Hematopoietic multipotent progenitor cell treated with erythropoietin and hydrocortisone succinate and interleukin-3 and kit ligand, for 8 days (in vitro differentiated cells): ENCODE results near the gene INMT.
A peak's percentile ranks its signal among the peaks of the same experiment; 100 is the strongest.
"Not testable (repeated sequence)": the region's sequence is repeated elsewhere in the genome, so short reads cannot be mapped to it uniquely, and the experiment has no call there.

Experiments
- DNase-seq: peaks from one replicate; pipeline ENCODE4 v3.0.0-alpha.2; 2015

INMT gene

DNA sequence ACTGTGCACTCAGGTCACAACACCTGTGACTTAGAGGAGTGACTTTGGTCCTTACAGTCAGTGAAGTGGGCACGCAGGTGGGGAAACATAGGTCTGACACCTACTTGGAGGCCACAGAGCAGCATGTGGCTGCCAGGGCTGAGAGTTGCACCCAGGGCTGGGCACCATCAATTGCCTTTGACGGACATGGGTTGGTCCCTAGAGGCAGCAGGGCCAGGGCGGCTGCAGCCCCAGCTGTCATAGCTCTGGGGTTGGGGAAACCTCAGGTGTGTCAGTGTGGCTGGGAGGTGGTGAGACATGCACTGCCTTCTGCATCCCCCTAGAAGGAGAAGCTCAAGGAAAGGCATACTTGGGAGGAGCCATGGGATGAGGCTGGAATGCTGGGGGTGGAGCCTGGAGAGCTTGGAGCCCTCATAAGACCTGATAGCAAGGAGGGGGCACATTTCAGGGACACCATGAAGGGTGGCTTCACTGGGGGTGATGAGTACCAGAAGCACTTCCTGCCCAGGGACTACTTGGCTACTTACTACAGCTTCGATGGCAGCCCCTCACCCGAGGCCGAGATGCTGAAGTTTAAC lies at the start of gene INMT:
INMT (plus strand) TSS at position 440 of the 578 bp plus-strand sequence; CDS start at position 456, 16 bp downstream.
- DNase-seq, result no peak

DNA sequence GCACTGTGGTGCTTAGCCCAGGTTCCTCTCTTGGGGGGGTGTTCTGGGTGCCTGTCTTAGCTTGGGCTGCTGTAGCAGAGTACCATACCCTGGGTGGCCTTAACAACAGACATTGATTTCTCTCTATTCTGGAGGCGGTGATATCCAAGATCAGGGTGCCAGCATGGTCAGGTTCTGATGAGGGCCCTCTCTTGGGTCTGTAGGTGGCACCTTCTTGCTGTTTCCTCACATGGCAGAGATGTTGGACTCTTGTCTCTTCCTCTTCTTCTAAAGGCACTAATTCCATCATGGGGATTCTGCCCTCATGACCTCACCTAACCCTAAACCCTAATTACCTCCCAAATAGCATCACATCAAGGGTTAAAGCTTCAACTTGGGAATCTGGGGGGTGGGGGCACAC lies 49.7 kb upstream of the INMT start:
- peak; percentile 20 for DNase-seq

DNA sequence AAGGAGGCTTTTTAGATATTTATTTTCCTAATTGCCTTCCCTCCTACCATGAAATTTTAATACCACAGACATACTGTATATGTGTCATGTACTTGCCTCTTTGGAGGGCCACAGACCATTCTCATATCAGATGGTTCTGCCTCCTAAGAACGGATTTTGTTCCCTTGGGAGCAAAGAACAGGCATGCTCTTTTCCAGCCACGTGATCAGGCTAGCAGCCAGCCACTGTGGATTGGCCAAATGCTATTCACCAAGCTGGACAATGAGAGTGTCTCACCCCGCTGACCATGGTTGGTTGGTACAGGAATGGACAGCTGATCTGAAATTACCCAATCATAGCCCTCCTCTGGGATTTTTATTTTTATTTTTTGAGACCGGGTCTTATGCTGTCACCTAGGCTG lies 48.2 kb upstream of the INMT start:
- DNase-seq, result no peak

DNA sequence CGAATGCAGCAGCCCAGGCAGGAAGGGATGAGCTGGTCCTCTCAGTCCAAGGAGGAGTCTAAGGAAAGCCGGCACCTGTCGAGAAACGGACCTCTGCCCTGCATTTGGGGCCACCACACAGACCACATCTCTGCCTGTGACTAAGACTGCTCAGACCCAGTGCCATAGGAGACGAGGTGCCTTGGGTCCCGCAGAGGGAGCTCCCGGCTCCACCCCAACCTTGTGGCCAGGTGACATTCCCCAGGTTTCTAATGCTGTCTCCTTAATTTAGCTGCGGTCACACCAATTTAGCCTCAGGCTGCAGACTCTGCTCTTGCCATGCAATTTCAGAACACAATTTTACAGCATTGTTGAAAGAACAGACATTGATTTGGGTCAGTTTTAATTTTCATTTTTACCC lies 46.9 kb upstream of the INMT start:
- DNase-seq, result no peak

DNA sequence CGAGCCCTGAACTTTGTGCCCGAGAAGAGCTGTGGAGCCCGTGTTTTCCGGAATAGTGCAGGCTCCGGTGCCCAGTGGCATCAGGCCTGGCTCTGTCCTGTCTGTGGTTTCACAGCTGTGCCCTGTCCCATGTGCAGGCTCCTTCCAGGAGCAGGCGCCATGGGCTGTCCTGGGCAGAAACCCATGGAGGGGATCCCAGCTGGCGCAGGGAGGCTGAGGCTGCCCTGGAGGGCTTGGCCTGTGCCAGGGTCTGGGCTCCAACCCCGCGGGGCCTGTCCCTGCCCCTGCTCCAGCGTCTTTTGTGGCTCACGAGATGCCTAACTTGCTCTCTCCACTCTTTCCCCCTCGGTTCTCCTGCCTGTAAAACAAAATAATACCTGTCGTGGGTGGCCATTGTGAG lies 46.3 kb upstream of the INMT start:
- DNase-seq, result no peak

DNA sequence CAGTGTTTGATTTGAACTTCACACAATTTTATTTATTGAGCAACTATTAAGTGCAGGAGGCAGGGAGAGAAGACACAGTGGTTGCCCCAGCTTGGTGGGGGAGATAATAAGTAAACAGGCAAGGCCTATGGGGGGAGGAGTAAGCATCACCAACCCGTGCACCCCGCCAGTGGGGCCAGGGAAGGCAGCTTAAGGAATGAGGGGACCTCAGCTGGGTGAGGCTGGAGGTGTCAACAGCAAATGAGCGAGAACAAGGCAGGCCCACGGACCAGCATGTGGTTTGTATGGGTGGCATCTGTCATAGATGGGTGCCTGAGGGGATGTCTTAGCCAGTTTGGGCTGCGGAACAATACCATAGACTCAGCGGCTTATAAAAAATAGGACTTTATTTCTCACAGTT lies 45.6 kb upstream of the INMT start:
- no peak for DNase-seq

DNA sequence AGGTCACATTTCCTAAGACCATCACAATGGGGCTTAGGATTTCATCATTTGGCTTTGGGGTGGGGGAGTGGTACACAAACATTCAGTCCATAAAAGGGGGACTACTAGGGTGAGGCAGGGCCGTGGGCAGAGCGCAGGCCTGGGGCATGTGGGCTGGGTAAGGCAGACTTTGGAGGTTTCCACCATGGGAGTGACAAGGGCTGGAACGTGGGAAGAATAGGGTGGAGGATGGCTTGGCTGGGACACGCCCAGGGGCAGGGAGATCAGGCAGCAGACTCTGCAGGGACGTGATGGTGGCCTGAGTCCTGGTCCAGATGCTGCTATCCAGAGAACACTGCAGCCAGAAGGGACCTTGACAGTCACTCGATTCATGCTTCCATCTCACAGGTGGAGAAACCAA lies 45.0 kb upstream of the INMT start:
- DNase-seq, result no peak

DNA sequence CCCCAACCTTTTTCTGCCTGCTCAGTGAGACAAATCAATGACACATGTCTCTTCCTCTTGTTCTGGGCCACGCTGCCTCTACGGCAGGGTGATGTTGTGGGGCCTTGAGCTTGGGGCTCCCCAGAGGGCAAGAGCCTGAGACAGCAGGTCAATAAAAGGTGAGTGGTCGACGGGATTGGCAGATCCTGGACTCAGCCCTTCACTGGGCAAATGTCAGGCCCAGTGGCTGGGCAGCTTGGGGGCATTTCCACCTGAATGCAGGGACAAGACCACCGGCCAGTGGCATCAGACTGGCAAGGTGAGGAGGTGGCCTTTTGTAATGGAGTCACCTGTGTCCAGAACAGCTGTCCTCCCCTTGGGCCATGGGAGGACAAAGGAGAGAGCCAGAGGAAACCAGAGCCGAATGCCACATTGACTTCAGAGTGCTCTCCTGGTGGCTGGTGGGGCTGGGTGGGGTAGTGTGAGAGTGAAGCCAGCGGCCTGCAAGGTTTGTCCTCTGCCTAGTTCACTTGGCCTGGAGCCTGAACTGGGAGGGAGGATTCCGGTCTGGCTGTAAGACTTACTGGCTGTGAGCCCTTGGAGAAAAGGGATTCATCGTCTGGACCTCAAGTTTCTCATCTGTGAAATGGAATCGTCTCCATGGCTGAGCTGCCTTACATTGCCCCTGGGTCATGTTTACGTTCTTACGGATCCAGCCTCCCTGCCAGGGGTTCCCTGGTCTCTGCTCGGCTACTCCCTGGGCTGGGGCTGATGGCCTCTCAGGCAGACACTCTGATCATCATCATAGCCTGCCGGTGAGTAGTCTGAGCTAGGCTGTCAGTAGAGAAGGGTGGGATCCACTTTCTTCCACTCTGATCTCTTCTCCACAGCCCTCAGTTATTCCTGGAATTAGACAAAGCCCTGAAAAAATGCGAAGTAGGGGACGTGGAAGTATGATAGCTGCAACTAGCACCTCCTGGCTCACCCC lies 44.3 kb upstream of the INMT start:
- DNase-seq, result no peak

DNA sequence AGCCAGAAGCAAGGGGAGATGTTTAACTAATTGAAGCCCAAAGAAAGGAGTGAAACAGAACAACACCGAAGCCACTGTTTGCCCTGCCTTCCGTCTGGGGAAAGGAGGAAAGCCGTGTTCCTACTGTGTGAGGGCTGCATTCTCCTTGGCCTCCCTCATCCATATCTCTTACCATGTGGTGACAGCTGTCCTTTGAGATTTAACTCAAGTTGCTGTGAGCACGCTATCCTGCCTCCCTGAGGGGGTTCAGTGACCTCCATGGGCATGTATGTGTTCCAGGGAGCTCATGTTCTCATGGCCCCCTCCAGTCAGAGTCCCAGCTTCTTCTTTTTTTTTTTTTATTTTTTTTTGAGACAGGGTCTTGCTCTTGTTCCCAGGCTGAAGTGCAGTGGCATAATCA lies 43.5 kb upstream of the INMT start:
- DNase-seq, result no peak

DNA sequence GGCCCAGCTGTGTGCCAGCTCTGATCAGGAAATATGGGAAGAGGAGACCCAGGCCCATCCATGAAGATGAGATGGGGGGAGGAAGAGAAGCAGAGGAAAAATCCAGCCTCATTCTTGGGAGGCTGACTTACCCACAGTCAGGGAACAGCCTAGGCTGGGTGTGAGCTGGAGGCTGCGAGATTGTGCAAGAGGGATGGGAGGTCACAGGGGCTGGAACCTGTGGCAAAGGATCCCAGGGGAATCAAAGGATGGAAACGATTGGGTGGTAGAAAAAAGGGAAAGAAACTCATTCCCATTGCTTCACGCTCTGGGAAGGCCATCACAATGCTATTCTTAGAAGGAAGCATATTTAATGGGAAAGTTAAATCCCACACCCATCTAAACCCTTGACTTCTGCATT lies 43.0 kb upstream of the INMT start:
- DNase-seq, result no peak

DNA sequence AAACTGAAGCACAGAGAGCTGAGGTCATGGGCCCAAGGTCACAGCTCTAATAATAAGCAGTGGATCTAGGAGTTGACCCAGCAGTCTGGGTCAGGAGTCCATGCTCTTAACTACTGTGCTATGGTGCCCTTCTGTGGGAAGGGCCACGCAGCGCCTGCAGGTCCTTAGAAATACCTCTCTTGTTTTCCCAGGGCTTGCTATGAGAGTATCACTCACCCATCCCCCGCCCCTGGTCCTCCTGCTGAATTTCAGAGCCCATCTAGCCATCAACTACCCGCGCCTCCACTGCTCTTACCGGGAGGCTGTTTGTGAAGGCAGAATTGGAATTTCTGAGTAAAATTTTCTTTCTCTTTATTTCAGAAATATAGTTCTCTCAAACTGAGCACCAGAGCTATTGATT lies 42.4 kb upstream of the INMT start:
- no peak for DNase-seq

DNA sequence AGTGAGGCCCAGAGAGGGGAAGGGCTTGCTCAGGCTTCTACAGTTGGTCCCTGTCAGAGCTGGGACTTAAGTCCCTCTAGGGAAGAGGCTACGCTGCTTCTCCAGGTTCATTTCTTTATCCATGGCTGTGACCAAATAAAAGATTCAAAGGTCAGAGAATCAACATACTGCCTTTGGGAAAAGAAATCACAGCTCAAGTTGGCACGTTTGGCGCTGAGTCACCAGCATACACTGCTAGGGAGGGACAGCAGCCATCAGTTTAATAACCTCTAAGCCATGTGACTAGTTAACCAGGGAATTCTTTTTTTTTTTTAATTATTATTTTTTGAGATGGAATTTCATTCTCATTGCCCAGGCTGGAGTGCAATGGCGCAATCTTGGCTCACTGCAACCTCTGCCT lies 41.3 kb upstream of the INMT start:
- DNase-seq, result no peak

DNA sequence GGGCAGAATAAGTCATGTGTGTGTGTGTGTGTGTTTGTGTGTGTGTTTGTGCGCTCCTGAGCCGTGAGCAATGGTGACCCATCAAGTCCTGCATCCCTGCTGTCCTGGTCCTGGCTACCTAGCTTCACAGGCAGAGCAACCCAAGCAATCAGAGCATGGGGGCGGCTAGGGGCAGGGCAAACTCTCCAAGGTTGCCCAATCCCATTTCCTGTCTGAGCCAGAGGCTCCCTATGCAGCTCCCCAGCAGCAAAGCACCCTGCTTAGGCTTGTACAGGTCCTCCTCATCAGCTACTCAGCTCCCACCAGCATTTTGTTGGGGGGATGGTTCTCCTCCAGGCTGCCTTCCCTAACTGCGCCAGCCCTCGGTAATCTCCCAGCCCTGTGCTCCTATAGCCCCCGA lies 38.5 kb upstream of the INMT start:
- DNase-seq, result no peak

DNA sequence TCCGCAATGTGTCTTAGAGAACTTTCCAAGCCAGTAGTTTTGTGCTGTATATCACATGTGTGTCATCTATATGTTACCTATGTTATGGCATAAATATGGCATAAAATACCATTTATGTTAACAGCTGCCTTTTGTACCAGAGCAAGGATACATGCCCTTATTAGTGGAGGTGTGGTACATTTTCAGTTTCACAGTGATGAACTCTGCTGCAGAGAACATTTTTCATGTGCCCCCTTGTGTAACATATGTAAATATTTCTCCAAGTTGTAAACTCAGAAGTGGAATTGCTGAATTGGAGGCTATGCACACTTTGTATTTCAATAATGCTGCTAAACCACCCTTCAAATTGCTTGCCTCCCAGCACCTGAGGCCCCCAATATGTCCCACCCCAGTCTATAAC lies 37.8 kb upstream of the INMT start:
- DNase-seq, result no peak

DNA sequence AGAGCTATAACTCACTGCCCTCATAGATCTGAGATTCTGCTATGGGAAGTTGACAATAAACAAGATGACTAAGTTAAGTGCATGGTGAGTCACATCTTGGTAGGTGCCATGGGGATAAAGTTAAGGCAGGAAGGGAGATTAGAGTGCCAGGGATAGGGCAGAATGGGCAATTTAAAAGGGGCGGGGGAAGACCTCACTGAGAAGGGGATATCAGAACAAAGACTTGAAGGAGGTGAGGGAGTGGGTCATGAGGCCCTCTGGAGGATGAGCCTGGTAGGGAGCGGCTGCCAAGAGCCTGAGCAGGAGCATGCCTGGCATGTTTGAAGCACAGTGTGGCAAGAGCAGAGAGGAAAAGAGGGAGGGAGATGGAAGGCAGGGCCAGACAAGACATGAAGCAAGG lies 34.8 kb upstream of the INMT start:
- DNase-seq, result peak; percentile 2

DNA sequence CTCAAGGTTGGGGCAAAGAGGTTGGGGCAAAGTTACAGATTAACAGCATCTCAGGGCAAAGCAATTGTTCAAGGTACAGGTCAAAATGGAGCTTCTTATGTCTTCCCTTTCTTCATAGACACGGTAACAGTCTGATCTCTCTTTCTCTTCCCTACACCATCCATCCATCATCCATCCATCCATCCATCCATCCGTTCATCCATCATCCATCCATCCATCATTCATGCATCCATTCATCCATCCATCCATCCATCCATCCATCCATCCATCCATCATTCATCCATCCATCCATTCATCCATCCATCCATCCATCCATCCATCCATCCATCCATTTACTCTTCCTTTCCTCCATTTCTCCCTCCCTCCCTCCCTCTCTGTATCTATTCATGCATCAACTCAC lies 32.5 kb upstream of the INMT start:
- not testable (repeated sequence) for DNase-seq

DNA sequence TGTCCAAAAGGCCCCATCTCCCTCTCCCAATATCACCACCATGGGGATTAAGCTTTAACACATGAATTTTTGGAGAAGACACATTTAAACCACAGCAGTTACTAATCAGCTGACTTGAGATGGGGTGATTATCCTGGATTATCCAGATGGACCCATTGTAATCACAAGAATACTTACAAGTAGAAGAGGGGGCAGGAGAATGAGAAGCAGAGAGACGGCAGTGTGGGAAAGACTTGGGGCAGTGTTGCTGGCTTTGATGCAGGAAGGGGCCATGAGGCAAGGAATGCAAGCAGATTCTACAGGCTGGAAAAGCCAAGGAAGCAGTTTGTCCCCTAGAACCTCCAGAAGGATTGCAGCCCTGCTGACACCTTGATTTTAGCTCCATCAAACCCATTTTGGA lies 30.7 kb upstream of the INMT start:
- no peak for DNase-seq

DNA sequence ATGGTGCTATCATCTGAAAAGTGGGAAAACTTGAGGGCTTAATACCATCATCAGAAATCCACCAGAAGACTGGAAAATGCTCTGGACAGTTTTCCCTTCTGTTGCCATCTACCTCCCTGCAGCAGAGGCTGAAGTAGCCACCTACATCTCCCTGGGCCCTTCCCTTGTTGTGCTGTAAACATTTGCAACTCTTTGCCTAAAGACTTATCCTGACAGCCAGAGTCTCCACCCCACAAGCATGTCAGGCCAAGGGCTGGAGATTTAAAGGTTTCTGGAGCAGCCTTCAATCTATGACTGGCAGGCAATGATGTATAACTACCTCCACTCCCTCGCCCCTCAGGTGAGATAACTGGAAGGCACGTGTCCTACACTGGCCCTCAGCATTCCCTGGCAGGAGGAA lies 29.7 kb upstream of the INMT start:
- no peak for DNase-seq

DNA sequence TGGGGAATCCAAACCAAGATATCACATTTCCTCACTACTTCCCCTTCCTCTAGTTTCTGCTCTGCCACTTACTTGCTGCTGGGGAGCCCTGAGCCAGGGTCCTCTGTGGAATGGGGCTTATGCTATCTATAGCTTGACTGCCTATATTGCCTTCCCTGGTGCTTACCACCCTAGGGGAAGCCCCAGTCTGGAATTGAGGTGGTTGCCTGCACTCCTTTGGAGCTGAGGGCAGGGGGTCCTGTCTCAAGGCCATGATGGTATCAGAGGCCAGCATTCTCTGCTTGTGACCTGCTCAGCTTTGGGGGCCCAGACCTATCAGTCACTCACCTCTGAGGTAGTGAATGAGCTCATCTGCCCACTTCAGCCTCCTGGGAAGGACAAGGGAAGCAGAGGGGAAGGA lies 29.3 kb upstream of the INMT start:
- DNase-seq, result no peak

DNA sequence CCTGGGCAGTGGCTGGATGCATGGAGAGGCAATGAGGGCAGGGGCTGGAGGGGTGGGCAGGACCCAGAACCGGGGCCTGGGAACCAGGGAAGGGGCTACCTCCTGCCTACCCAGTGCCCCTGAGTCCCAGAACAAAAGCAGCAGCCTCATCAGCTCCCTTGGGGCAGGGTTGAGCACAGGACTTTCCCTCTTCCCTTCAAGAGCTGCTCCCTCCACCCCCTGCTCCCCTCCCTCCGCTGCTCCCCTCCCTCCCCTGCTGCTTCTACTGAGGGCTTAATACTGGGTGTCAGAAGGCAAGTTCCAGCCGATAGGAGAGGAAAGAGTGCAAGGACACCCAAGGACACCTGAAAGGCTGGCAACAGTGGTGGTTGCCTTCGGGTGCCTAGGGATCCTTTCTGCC lies 28.2 kb upstream of the INMT start:
- DNase-seq, result no peak

DNA sequence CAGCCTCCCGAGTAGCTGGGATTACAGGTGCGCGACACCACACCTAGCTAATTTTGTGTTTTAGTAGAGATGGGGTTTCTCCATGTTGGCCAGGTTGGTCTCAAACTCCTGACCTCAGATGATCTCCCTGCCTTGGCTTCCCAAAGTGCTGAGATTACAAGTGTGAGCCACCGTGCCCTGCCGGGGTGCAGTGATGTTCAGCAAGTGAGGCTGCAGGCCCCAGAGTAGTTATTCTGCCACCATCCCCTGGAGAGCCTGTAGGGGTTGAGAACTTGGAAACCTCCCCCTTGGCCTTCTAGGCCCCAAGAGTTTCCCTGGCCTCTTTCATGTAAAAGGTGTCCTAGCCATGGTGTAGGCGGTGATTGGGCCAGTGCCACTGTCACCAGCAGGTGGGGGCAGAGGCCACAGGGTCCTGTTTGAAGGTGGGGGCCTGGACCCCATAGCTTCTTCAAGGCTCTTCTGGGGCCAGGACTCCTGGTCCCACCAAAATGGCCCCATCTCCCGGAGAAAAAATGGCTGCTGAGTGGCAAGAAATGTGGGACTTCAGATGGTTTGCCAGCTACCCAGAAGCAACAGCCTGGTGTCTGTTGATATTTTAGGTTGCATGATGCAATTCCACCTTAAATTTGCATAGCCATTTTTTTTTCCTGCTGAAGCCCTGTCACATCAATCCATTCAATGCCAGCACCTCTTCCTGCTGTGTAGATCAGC lies 25.5 kb upstream of the INMT start:
- no peak for DNase-seq

DNA sequence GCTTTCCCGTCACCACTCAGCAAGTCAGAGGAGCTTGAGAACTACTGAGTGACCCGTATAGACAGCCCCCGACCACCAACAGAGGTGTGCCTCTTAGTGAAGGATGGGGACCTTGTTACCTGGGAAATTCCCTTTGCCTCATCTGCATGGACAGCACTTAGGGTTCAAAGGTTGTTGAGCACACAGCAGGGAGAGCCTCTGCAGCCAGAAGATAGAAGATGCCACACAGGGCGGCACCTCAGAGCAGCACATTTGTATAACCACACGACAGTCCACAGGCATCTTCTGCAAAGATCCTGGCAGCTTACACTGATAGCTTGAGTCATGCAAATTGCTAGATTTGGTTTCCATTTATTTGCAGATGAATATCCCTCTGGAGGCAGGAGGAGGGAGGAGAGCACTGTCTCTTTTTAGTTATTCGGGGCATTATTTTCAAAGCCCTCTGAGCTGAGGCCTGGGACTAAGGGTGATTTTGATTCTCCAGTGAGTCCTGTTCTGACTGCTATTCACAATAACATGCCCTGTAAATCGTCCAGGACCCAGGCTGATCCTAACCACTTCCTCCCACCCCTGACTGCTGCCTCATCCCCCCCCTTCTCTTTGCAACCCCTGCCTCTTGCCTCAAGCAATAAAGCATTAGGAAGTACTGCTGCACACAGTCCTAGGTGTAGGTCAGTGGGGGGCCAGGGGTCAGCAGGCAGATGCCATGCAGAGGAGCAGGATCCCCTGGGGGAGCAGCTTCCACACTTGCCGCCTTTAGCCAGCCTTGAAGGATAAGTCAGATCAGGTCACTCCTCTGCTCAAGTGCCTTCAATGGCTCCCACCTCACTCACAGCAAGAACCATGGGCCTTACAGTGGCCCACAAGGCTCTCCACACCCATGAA lies 24.6 kb upstream of the INMT start:
- peak; percentile 30 for DNase-seq

DNA sequence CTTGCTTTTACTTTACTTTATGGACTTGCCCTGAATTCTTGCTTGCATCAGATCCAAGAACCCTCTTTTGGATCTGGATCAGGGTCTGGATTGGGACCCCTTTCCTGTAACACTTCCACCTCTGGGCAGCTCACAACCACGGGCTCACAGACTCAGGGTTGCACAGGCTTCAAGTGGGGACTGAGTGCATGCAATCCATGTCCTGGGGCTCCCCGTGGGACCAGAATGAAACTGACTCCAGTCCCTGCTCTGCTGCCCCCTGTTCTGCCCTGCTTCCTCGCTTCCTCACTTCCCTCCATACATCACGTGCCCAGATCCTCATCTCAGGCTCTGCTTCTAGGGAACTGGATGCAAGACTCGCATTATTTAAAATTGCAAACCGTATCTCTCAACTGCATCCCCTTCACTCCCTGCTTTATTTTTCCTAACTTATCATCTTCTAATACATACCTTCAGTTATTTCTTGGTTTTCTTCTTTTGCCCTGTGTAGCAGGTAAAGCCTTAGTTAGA lies 23.3 kb upstream of the INMT start:
- no peak for DNase-seq
